ENCODE results near the gene SH3GL3.
A peak's percentile ranks its signal among the peaks of the same experiment; 100 is the strongest.

DNA sequence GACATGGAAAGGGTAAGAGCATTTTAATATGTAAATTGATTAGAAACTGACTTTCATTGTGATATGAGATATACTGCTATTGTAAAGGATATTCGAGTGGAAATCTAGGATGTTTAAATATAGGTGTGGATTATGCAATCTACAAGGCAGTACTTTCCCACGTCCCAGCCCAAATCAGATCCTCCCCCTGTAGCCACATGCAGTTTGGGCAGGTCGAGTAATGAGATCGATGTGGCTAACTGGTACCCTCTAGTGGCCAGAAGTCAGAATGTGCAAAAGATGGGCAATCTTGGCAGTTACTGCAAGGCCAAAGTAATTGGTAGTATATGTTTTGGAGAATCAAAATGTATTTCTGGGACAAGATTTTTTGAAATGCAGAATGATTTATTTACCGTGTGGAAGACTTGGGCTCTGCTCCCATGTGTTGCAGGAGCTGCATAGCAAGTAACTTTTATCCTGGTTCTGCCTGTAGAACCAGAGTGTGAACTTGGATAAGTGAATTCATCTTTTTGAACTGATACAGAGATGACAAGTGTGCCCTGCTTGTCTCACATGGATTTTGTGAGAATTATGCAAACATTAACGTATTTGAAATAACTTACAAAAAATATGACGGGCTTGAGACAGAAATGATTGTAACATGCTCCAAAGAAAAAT is 112.3 kb downstream of the SH3GL3 start:
- TF ChIP-seq ELK1 (IDR thresholded peaks at IDR 0.05; ENCODE audit: borderline replicate concordance, low read depth, low read length) (no peak), CEBPB (IDR thresholded peaks at IDR 0.05; ENCODE audit: low read depth, low read length) (peak; percentile 83), MAFK (IDR thresholded peaks at IDR 0.05; ENCODE audit: low read depth, low read length) (no peak)
- TF ChIP-seq, protein P1, sequence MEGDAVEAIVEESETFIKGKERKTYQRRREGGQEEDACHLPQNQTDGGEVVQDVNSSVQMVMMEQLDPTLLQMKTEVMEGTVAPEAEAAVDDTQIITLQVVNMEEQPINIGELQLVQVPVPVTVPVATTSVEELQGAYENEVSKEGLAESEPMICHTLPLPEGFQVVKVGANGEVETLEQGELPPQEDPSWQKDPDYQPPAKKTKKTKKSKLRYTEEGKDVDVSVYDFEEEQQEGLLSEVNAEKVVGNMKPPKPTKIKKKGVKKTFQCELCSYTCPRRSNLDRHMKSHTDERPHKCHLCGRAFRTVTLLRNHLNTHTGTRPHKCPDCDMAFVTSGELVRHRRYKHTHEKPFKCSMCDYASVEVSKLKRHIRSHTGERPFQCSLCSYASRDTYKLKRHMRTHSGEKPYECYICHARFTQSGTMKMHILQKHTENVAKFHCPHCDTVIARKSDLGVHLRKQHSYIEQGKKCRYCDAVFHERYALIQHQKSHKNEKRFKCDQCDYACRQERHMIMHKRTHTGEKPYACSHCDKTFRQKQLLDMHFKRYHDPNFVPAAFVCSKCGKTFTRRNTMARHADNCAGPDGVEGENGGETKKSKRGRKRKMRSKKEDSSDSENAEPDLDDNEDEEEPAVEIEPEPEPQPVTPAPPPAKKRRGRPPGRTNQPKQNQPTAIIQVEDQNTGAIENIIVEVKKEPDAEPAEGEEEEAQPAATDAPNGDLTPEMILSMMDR (conservative IDR thresholded peaks at IDR 0.05; ENCODE audit: low read depth, low read length), result peak; percentile 71
